D721Med (cell line): Measurements from ENCODE around the gene SIGLEC15.

Experiments used
- DNase-seq: peaks from one replicate; pipeline ENCODE4 v3.0.0; 2011; ENCODE audit warnings: low spot score; ENCODE audit not compliant: insufficient read length
- FAIRE-seq: peaks from 2 replicates; lab custom pipeline; 2011; peaks lifted over from hg19 to GRCh38; lab: Jason Lieb, UNC
- CTCF ChIP-seq: IDR thresholded peaks from 2 replicates; pipeline ENCODE4 v1.5.1; 2012; ENCODE audit warnings: mild to moderate bottlenecking, control low read depth; ENCODE audit not compliant: insufficient read depth; ENCODE audit errors: missing control alignments

The SIGLEC15 gene

GRCh38 chr18:45864081-45864480 is 38.6 kb downstream of the SIGLEC15 start:
- no peak for TF ChIP-seq CTCF
- FAIRE-seq = no peak
- DNase-seq = no peak

GRCh38 chr18:45865466-45865865 is 40.0 kb downstream of the SIGLEC15 start:
- DNase-seq (no peak), FAIRE-seq (no peak)
- no peak for TF ChIP-seq CTCF

GRCh38 chr18:45870419-45870818 is 44.9 kb downstream of the SIGLEC15 start:
- no peak for TF ChIP-seq CTCF
- no peak for DNase-seq
- FAIRE-seq = no peak

GRCh38 chr18:45871431-45872084 is 46.1 kb downstream of the SIGLEC15 start:
- no peak for FAIRE-seq
- TF ChIP-seq CTCF = no peak

GRCh38 chr18:45874491-45875184 is 49.2 kb downstream of the SIGLEC15 start:
- FAIRE-seq = no peak

More at GRCh38 chr18:45871431-45872084, 46.1 kb downstream of the SIGLEC15 start:
- DNase-seq = no peak

GRCh38 chr18:45876161-45876560 is 50.7 kb downstream of the SIGLEC15 start:
- no peak for TF ChIP-seq CTCF
- DNase-seq (no peak), FAIRE-seq (no peak)

More at GRCh38 chr18:45874491-45875184, 49.2 kb downstream of the SIGLEC15 start:
- no peak for DNase-seq
- no peak for TF ChIP-seq CTCF

- FAIRE-seq = no peak
- TF ChIP-seq CTCF = no peak
- DNase-seq = no peak
These were observed 51.9 kb downstream of the SIGLEC15 start for GRCh38 chr18:45877403-45877802.
